CD4-positive, alpha-beta T cell treated with Interleukin-17A for 1 hour (primary cell): ENCODE data around the gene PSMC3.

ENCODE experiments used
- DNase-seq: peaks from one replicate; pipeline ENCODE4 v3.0.0-alpha.2; 2020

Gene PSMC3

GRCh38 chr11:47426062-47426956 is at the start of gene PSMC3:
Gene PSMC3 (minus strand): TSS chr11:47426439. CDS start chr11:47426279, 160 bp downstream.
- peak; percentile 98 for DNase-seq

DNA sequence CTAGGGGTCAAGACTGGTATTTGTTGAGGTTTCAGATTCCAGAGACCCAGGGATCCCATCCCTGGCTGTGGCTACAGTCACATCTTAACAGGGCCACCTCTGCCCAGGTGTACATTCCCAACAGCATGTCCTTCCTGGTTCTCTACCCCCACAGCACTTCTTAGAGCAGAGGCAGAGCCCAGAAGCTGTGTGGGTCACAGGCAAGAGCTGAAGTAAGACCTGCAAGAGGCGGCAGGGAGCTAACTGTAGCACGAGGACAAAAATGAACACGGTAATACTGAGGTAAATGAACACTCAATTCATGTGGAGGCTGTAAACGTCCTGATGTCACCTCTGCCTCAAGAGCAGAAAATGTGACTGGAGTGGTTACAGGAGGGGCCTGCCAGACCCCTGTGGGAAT is 44.4 kb upstream of the PSMC3 start:
- DNase-seq = no peak

- DNase-seq = no peak
These were observed 43.3 kb upstream of the PSMC3 start for GRCh38 chr11:47469361-47470179.

DNA sequence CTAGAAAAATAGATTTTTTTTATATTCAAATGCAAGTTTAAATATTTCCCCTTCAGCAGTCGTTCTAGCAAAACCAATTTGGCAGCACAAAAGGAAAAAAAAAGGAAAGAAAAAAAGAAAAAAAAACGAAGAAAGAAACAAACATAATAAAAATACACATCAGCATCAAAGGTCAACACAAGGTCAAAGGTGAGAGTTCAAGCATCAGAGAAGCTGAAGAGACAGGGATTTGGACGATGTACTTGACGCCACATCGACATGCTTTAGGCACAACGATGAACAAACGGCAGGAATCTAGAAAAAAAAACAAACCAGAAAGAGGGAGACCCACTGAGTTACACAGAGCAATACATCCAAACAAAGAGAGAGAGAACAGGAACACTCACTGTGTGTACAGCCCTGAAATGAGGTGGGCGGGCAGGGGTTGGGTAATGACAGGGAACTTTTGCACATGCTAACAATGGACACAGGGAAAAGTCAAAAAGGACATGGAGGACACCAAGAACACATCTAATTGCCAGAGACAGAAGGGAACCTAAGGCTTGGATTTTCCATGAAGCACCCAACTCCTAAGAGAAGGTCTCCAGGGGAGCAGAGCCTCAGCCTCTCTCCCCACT is 42.5 kb upstream of the PSMC3 start:
- no peak for DNase-seq

DNA sequence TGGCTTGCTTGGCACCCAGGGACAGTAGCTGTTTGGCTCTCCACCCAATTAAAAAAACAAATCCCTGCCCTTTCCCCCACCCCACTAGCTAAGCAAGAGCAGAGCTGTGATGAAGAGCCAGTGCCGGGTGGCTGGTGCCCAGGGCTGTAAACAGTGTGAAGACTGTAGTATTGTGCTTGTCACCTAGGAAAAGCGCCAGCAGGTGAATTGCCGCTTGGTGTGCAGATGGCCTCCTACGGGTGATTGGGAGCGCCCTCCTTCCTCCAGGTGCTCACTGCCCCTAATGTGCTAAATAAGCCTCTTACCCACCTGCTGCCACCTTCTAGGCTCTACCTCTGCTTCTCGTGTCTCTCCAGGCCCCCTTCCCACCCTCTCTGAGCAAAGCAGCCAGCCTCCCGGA is 41.1 kb upstream of the PSMC3 start:
- no peak for DNase-seq

DNA sequence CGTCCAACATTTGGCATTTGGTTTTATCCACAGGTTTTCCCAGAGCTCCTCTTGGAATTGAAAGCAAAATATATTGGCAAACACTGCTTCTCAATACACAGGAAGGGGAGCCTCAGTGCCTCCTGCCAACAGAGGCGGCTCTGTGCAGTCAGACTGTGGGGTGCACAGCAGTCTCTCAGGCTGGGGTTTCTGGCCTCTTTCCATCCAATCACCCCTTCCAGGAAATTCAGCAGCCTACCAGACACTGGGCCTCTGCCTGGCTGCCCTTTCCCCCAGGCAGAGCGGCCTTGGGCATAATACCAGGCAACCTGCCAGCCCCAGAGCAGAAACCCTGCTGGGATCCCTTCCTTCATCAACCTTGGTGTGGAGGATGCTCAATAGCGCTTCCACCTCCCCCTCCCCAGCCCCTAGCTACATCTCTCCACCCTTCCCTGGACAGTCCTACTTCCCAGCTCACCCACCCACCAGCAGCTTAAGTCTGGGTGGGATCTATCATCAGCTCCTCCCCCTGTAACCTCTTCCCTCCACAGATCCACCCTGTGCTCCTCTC is 40.5 kb upstream of the PSMC3 start:
- no peak for DNase-seq

DNA sequence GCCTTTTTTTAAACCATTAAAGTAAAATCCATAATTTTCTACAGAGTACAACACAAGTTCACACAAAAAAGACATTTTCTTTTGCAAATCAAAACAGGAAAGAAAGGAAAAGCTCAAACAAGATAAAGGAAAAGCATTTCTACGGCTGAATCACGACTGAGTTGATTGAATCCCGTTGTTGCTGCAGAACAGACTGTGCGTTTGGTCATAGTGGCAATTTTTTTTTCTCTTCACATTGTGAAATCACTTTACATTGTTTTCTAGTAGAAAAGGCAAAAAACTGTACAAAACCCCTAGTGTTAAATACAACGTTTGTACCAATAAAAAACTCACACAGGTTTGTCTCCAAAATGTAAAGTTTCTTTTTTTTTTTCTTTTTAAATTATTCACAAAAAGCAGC is 40.0 kb upstream of the PSMC3 start:
- no peak for DNase-seq

- DNase-seq = no peak
These were observed 38.2 kb upstream of the PSMC3 start for GRCh38 chr11:47464483-47464882.

DNA sequence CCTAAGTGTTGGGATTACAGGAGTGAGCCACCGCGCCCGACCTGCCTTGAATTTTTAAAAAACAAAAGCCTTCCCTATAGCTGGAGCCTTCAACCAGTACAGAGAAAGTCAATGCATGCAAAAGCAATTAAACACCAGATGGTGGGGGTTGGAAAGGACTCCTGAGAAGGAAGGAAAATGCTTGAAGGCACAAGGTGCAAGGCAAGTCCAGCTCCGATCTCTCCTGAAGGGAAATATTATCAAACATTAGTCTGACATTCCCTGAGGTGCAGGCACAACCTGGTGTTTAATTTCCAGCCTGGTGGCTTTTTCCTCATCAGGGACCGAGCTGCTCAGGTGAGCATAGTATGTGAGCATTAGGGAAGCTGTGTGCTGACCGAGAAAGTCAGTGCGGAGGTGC is 35.6 kb upstream of the PSMC3 start:
- no peak for DNase-seq

DNA sequence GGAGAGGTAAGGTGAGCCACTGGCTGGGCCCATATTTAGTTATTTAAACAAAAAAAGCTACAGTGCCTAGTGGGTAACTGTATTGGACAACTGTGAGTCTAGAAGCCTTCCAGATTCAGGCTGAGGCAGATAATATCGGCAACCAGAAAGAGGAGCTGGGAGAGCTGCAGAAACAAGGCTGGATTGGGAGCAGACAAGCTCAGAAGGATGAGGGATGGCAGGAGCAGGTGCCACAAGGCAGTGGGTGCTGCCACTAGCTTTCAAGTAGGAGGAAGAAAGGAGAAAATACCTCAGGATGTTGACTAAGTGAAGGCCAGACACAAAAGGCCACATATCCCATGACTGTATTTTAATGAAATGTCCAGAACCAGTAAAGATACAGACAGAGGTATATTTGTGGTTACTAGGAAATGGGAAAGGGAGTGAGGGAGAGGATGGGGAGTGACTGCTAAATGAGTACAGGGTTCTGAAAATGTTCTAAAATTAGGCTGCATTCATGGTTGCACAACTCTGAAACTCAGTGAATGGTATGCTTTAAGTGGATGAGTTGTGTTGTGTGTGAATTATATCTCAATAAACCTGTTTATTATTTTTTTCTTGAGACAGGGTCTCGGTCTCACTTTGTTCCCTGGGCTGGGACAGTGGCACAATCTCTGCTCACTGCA is 34.5 kb upstream of the PSMC3 start:
- no peak for DNase-seq

- DNase-seq = peak; percentile 79
These were observed 28.0 kb upstream of the PSMC3 start for GRCh38 chr11:47454258-47454671.

DNA sequence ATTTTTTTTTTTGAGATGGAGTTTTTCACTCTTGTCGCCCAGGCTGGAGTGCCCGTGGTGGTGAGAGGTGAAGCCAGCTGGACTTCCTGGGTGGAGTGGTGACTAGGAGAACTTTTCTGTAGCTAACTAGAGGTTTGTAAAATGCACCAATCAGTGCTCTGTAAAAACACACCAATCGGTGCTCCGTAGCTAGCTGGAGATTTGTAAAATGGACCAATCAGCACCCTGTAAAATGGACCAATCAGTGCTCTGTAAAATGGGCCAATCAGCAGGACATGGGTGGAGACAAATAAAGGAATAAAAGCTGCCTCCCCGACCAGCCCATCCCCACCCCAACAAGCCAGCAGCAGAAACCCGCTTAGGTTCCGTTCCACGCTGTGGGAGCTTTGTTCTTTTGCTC is 27.1 kb upstream of the PSMC3 start:
- peak; percentile 9 for DNase-seq

DNA sequence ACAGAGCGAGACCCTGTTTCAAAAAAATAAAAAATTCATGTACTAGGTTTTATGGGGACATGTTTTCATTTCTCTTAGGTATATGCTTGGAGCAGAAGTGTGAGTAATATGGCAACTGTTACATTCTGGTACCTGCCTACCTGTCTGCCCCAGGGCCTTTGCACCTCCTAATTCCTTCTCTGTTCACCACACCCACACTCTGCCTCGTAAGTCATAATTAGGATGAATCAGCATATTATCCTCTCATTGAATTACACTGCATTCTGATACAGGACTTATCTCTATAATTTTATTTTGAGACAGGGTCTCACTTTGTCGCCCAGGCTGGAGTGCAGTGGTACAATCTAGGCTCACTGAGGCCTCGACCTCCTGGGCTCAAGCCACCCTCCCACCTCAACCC is 25.8 kb upstream of the PSMC3 start:
- DNase-seq = no peak

- DNase-seq = no peak
These were observed 25.2 kb upstream of the PSMC3 start for GRCh38 chr11:47451436-47451835.

DNA sequence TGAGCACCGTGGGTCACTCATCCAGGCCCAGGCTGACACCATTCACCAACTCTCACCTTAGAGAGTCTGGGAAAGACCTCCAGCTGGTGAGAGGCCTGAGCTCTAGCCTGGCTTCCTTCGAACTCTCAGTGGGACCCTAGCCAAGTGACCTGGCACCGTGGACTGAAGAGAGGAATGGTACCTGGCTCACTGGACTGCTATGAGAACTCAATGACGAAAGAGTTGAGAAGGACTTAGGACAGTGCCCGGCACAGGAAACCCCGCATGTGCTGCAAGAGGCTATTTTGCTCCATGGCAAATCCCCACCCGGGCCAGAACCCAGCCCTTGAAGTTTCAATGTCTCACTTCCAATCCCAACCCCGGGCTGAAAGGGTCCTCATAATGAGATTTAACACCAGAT is 23.3 kb upstream of the PSMC3 start:
- DNase-seq = no peak

GRCh38 chr11:47448566-47449427 is 22.6 kb upstream of the PSMC3 start, which contains the start of gene RAPSN:
Gene RAPSN (minus strand): TSS chr11:47449136. CDS start chr11:47448964, 172 bp downstream.
- no peak for DNase-seq

- no peak for DNase-seq
These were observed 21.7 kb upstream of the PSMC3 start for GRCh38 chr11:47447906-47448305.

DNA sequence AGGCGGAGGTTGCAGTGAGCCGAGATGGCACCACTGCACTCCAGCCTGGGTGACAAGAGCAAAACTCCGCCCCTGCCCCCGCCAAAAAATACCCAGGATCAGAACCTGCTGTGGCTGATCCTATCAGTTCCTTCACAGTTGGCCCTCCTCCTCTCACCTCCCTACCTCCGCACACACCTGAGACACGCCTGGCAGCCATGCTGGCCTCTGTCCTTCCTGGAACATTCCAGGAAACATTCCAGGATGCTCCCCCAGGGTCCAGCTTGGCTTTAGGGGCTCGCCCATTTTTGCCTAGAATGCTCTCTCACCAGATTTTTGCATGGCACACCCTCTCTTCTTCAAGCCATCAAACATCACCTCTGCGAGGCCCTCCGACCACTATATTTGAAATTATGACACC is 20.6 kb upstream of the PSMC3 start:
- no peak for DNase-seq

- DNase-seq = no peak
These were observed 19.6 kb upstream of the PSMC3 start for GRCh38 chr11:47445840-47446239.

- DNase-seq = no peak
These were observed 17.6 kb upstream of the PSMC3 start for GRCh38 chr11:47443817-47444216.

GRCh38 chr11:47443028-47443700 is 16.9 kb upstream of the PSMC3 start:
- no peak for DNase-seq
